Neural progenitor cell (in vitro differentiated cells): ENCODE results near the gene RAB1B.

Source experiments
- EZH2phosphoT487 ChIP-seq: fragments of 200-600 bp; sonication (generic); IDR thresholded peaks from 2 replicates; pipeline ENCODE4 v1.6.1; 2017; ENCODE audit warnings: antibody characterized with exemption
- TF ChIP-seq, protein P1 (sequence below): fragments of 200-600 bp; sonication (generic); IDR thresholded peaks from 2 replicates; pipeline ENCODE4 v1.5.1; 2017; ENCODE audit warnings: antibody characterized with exemption, mild to moderate bottlenecking

DNA sequence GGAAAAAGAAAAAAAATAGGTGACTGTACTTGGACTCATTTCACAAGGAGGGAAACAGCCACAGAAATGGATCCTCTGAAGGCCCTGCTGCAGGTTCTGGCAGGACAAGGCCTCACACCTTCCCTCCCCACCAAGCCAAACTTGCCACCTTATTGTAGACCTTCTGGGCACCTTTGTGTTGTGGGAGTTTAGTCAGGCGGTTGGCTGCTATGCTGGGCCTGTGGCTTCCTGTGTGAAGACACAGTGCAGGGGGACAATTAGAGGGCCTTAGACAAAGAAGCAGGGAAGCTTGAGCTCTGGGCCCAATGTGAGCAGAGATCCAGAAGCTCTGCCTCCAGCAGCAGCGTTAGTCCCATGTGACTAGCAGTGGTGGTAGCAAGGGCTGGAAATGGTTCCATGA is 4.2 kb downstream of the RAB1B start:
- TF ChIP-seq, protein P1, sequence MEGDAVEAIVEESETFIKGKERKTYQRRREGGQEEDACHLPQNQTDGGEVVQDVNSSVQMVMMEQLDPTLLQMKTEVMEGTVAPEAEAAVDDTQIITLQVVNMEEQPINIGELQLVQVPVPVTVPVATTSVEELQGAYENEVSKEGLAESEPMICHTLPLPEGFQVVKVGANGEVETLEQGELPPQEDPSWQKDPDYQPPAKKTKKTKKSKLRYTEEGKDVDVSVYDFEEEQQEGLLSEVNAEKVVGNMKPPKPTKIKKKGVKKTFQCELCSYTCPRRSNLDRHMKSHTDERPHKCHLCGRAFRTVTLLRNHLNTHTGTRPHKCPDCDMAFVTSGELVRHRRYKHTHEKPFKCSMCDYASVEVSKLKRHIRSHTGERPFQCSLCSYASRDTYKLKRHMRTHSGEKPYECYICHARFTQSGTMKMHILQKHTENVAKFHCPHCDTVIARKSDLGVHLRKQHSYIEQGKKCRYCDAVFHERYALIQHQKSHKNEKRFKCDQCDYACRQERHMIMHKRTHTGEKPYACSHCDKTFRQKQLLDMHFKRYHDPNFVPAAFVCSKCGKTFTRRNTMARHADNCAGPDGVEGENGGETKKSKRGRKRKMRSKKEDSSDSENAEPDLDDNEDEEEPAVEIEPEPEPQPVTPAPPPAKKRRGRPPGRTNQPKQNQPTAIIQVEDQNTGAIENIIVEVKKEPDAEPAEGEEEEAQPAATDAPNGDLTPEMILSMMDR, result no peak
- TF ChIP-seq EZH2phosphoT487, result no peak
